GM18870 (cell line): ENCODE data around the gene ACBD6.

Experiments
- ATAC-seq: cut with Tn5 transposase; IDR thresholded peaks from one replicate; pipeline ENCODE4 v1.9.1; 2021; ENCODE audit warnings: moderate library complexity; ENCODE audit not compliant: unreplicated experiment

The ACBD6 gene

DNA sequence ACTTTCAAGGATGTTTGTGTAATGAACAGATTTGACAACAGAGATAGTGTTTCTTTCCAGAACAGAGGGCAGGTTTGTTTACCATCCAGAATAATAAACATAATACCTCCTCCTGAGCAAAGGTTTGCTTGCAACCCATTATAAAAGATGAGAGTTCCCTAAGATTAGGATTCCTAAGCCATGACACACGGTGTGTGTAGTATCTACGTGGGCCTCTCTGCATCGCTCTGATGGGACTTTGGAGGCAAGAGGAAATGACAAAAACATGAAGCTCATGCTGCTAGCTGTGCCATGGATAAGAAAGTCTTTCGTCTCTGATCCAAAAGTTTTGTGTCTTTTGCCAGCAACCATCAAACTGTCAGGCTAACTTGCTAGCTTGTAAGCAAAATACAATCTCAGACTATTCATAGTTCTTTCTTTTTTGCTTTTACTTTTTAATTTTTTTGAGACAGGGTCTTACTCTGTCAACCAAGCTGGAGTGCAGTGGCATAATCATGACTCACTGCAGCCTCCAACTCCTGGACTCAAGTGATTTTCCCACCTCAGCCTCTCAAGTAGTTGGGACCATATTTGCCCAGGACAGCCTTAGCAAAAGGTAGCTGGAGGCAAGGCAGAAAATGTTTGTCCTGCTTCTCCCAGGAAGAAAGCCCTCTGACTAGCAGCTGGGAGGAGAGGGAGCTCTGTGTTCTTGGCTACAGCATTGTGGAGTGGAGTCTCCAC is 191.2 kb downstream of the ACBD6 start:
- no peak for ATAC-seq

DNA sequence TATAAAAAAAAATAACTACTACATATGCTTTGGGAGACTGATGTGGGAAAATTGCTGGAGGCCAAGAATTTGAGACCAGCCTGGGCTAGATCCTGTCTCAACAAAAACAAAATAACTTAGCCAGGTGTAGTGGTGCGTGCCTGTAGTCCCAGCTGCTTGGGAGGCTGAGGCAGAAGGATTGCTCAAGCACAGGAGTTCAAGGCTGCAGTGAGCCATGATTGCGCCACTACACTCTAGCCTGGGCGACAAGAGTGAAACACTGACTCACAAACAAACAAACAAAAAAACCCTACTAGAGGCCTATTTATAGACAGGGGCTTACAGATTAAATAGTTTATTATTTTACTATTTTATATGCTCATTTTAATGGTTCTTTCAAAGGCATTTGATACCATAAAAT is 192.3 kb downstream of the ACBD6 start:
- ATAC-seq: no peak

DNA sequence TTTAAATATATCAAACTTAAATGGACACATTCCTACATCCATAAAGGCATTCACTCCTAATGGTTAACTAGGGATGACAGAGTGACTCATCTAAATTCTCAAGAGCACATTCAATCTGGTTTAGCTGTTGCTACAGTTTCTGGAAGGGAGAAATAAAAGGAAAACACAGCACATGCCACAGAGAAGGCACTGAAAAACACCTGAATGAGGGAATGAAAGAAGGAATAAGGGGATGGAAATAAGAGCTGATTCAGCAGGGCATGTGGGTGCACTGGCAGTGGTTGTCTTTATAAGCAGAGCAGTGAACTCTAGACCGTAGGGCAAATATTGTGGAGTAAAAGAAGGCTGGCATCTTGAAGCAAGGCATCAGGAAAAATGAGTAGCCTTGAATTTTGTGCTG is 193.0 kb downstream of the ACBD6 start:
- no peak for ATAC-seq

DNA sequence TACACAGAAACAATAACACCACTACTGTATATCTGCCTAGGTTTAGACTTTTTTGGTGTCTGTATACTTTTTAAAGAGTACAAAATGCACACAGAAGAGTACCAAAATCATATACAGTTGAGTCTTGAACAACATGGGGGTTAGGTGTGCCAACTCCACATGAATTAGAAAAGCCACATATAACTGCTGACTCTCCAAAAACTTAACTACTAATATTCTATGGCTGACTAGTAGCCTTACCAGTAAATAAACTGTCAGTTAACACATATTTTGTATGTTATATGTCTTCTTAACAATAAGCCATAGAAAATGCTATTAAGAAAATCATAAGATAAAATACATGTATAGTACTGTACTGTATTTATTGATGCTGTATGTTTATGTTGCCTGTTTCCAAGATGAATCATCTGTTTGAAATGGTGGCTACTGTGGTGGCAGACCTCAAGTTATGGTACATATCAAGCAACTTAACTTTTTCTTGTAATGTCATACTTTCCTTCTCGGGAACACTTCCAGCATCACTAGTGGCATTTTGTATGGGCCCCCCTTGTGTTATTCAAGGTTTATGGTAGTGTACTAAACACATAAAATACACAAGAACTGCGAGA is 201.1 kb downstream of the ACBD6 start:
- ATAC-seq: no peak

DNA sequence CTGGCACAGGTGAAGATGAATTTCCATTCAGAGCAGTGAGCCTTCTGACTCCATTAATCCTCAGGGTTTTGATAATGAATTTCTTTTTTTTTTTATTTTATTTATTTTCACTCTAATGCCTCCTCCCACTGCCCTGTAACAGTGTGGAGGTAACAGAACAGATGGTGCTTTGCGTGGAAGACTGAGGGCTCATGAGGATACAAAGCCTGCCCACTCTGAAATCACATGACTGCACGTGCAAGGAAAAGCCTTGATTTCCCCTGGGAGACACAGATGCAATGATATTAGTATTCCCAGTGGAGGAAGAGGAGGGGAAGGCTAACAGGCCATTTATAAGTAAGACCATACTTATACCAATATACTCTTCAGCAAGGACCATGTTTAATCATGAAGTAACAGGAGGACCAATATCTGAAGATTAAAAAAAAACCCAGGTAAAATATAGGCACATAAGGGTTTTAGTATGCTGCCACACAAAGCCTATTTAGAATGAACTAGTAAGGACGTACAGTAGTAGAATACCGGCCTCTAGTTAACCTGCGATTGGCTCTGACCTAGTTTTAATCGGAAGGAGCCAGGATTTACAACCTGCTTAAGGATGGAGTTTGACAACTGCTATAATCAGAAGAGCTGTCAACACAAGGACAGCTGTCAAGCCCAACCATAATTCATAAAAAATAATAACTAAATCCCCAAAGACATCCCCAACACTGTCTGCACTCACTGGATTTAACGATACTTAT is 202.7 kb downstream of the ACBD6 start:
- ATAC-seq: no peak

DNA sequence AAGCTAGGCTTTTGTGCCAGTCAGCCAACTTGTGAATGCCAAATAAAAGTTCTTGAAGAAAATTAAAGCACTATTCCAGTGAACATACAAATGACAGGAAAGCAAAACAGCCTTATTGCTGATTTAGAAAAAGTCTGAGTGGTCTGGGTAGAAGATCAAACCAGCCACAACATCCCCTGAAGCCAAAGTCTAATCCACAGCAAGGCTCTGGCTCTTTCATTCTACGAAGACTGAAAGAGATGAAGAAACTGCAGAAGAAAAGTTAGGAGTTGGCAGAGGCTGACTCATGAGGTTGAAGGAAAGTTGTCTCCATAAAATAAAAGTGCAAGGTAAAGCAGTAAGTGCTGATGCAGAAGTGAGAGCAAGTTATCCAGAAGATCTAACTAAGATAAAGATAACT is 206.4 kb downstream of the ACBD6 start:
- ATAC-seq: no peak

DNA sequence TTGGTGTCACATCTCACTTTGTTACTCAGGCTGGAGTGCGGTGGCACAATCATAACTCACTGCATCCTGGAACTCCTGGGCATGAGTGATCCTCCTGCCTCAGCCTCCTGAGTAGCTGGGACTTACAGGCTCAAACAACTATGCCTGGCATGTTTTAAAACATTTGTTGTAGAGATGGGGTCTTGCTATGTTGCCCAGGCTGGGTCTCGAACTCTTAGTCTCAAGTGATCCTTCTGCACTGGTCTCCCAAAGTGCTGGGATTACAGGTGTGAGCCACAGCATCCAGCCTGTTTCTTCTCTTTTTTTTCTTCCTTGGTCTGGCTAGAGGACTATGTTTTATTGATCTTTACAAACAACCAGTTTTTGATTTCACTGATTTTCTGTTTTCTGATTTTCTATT is 207.7 kb downstream of the ACBD6 start:
- no peak for ATAC-seq

- peak; percentile 63 for ATAC-seq
These were observed 211.4 kb downstream of the ACBD6 start for GRCh38 chr1:180291004-180291403.

GRCh38 chr1:180290265-180291001 is 211.9 kb downstream of the ACBD6 start:
- no peak for ATAC-seq

- no peak for ATAC-seq
These were observed 213.4 kb downstream of the ACBD6 start for GRCh38 chr1:180288940-180289339.

DNA sequence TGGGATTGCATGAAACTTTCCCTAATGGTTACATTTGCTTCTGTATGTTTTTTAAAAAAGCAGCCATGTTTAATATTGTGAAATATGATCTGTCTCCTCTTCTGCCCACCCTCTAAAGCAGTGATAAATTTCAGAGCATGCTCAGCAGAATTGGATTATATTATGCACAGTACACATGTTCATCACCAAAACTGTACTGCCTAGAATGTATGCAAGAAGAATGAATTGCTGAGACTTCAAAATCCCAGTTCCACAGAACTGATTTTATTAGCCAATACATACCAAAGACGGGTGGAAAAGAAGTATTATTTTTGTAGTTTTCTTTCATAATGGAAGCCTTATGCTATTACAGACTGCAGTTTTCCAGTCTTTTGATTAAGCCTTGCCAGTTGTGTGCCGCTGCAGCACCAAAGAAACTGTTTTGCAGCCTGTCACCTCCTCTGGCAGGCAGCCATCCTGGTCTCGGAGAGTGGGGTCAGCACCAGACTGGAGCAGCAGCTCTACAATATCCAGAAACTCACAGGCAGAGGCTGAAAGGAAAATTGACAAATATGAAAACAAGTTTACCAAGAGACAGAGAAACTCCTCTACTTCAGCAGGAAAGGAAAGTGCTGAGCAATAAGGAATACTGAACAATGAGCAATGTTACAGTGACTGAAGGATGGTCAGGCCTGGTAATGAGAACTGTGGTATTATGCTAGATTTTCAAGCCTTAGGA is 214.2 kb downstream of the ACBD6 start:
- no peak for ATAC-seq

- no peak for ATAC-seq
These were observed 216.0 kb downstream of the ACBD6 start for GRCh38 chr1:180286417-180286816.

DNA sequence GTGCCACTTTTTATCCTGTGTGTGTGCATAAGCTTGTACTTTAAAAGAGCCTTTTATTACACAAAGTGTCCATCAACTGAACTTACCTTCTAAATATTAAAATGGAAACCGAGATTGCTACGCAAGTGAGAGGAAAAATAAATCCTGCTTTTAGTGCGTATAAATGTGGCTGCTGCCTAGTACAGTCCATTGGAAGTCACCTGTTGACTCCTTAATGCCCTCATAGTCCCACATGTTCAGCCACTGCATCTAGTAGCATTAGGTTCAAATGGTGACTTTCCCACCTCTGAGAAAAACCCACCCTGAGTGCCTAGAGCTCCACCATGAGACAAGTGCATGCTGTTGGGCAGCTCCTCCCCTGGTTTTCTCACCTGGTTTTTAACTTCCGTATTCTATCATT is 219.3 kb downstream of the ACBD6 start:
- ATAC-seq: no peak

GRCh38 chr1:180282401-180283044 is 219.9 kb downstream of the ACBD6 start:
- ATAC-seq: no peak

- no peak for ATAC-seq
These were observed 220.9 kb downstream of the ACBD6 start for GRCh38 chr1:180281490-180281889.

- ATAC-seq: no peak
These were observed 221.8 kb downstream of the ACBD6 start for GRCh38 chr1:180280617-180281016.

GRCh38 chr1:180279651-180280050 is 222.7 kb downstream of the ACBD6 start:
- ATAC-seq: no peak

GRCh38 chr1:180278596-180279395 is 223.6 kb downstream of the ACBD6 start:
- ATAC-seq: no peak

- no peak for ATAC-seq
These were observed 224.2 kb downstream of the ACBD6 start for GRCh38 chr1:180278194-180278515.
